ENCODE data around the gene ALPL. TPM values are rescaled to one million over a fixed set of nuclear protein-coding genes. Genes with fewer than 3 reads are reported as not detected.

The ALPL gene
- total and polyA plus RNA-seq, 9 of the 15 experiments (the other 6 are each of a cell fraction or from before 2014, with no cell fraction given) = 0.04 to 0.38 (median 0.18) TPM; not detected in 4

DNA sequence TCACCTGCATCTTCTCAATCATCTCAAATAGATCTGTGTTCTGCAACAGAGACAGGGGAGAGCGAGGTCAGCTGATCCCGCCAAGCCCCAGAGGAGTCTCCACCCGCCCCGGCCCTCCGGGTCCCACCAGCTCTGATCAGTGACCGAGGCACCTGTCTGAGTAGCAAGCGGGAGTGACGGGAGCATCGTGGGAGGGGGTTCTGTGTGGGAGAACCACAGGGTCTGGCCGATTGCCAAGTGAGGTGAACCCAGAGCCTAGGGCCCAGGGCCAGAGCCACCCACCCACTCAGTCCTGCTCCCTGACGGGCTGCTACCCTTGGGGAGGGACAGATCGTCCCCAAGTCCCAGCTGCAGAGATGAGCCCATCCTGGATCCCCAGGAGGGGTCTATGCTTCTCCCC lies 110.8 kb downstream of the ALPL start (continued):
- TF ChIP-seq, protein P1, sequence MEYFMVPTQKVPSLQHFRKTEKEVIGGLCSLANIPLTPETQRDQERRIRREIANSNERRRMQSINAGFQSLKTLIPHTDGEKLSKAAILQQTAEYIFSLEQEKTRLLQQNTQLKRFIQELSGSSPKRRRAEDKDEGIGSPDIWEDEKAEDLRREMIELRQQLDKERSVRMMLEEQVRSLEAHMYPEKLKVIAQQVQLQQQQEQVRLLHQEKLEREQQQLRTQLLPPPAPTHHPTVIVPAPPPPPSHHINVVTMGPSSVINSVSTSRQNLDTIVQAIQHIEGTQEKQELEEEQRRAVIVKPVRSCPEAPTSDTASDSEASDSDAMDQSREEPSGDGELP (CRISPR knock-in tag; IDR thresholded peaks at IDR 0.05; ENCODE audit: borderline replicate concordance) = peak; percentile 23; the same call in 1 of the 2 replicates
- no peak for TF ChIP-seq CBFA2T2 (conservative IDR thresholded peaks at IDR 0.05)
- TF ChIP-seq FOXO4 (CRISPR knock-in tag; IDR thresholded peaks at IDR 0.05) = no peak
- TF ChIP-seq ETV6 (IDR thresholded peaks at IDR 0.05; ENCODE audit: borderline replicate concordance in 1 of 2, low read depth in 2 of 2, low read length in 1 of 2) = no peak
- TF ChIP-seq ETV6 (CRISPR knock-in tag; IDR thresholded peaks at IDR 0.05; ENCODE audit: borderline replicate concordance) = no peak
- no peak for TF ChIP-seq PRMT5 (CRISPR knock-in tag; IDR thresholded peaks at IDR 0.05)
- TF ChIP-seq FOXK2 (conservative IDR thresholded peaks at IDR 0.05 in 1 of 2, IDR thresholded peaks at IDR 0.05 in 1 of 2; ENCODE audit: low read depth in 2 of 2) = no peak
- no peak for TF ChIP-seq PCBP1 (IDR thresholded peaks at IDR 0.05; ENCODE audit: low read depth, low read length, poor library complexity, severe bottlenecking)
- TF ChIP-seq SMAD3 (CRISPR knock-in tag; conservative IDR thresholded peaks at IDR 0.05) = no peak
- no peak for TF ChIP-seq SRSF1 (IDR thresholded peaks at IDR 0.05; ENCODE audit: low read depth, low read length)
- TF ChIP-seq, protein P2, sequence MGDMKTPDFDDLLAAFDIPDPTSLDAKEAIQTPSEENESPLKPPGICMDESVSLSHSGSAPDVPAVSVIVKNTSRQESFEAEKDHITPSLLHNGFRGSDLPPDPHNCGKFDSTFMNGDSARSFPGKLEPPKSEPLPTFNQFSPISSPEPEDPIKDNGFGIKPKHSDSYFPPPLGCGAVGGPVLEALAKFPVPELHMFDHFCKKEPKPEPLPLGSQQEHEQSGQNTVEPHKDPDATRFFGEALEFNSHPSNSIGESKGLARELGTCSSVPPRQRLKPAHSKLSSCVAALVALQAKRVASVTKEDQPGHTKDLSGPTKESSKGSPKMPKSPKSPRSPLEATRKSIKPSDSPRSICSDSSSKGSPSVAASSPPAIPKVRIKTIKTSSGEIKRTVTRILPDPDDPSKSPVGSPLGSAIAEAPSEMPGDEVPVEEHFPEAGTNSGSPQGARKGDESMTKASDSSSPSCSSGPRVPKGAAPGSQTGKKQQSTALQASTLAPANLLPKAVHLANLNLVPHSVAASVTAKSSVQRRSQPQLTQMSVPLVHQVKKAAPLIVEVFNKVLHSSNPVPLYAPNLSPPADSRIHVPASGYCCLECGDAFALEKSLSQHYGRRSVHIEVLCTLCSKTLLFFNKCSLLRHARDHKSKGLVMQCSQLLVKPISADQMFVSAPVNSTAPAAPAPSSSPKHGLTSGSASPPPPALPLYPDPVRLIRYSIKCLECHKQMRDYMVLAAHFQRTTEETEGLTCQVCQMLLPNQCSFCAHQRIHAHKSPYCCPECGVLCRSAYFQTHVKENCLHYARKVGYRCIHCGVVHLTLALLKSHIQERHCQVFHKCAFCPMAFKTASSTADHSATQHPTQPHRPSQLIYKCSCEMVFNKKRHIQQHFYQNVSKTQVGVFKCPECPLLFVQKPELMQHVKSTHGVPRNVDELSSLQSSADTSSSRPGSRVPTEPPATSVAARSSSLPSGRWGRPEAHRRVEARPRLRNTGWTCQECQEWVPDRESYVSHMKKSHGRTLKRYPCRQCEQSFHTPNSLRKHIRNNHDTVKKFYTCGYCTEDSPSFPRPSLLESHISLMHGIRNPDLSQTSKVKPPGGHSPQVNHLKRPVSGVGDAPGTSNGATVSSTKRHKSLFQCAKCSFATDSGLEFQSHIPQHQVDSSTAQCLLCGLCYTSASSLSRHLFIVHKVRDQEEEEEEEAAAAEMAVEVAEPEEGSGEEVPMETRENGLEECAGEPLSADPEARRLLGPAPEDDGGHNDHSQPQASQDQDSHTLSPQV (IDR thresholded peaks at IDR 0.05) = no peak
- TF ChIP-seq ZKSCAN1 (IDR thresholded peaks at IDR 0.05; ENCODE audit: low read depth, low read length) = no peak
- TF ChIP-seq CREM (IDR thresholded peaks at IDR 0.05; ENCODE audit: low read depth) = no peak
- TF ChIP-seq EP400 (IDR thresholded peaks at IDR 0.05) = no peak
- TF ChIP-seq HMGN3 (IDR thresholded peaks at IDR 0.05; ENCODE audit: borderline replicate concordance, extremely low read depth, insufficient read length, low read depth, low read length) = peak; percentile 13
- TF ChIP-seq, protein P3, sequence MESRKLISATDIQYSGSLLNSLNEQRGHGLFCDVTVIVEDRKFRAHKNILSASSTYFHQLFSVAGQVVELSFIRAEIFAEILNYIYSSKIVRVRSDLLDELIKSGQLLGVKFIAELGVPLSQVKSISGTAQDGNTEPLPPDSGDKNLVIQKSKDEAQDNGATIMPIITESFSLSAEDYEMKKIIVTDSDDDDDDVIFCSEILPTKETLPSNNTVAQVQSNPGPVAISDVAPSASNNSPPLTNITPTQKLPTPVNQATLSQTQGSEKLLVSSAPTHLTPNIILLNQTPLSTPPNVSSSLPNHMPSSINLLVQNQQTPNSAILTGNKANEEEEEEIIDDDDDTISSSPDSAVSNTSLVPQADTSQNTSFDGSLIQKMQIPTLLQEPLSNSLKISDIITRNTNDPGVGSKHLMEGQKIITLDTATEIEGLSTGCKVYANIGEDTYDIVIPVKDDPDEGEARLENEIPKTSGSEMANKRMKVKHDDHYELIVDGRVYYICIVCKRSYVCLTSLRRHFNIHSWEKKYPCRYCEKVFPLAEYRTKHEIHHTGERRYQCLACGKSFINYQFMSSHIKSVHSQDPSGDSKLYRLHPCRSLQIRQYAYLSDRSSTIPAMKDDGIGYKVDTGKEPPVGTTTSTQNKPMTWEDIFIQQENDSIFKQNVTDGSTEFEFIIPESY (CRISPR knock-in tag; IDR thresholded peaks at IDR 0.05) = peak; percentile 49; the same call in 1 of the 2 replicates
- TF ChIP-seq MXI1 (IDR thresholded peaks at IDR 0.05; ENCODE audit: low read depth, low read length) = no peak
